GM18873 (cell line): ENCODE measurements around the gene GPR137C.

ENCODE experiments used
- ATAC-seq: cut with Tn5 transposase; IDR thresholded peaks from one replicate; pipeline ENCODE4 v1.9.1; 2021; ENCODE audit warnings: mild to moderate bottlenecking, moderate library complexity, moderate number of reproducible peaks; ENCODE audit not compliant: unreplicated experiment, low FRiP score

The GPR137C gene

DNA sequence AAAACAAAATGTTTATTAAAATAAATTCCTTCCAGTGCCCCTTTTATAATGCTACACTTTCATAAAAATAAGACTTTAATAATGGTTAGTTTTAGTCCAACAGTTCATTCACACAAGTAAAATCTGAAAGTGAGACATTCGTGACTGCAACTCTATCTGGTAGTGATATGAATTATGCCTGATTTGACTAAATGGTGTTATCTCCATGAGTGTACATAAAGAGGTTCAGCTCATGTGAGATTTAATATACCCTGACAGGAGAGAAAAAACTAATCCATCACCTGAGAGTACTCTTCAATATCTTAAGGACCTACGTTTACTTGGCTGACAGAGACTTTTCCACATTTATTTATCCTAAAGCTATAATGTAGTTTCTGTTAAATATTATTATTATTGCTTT lies 108.7 kb downstream of the GPR137C start:
- ATAC-seq, result no peak

DNA sequence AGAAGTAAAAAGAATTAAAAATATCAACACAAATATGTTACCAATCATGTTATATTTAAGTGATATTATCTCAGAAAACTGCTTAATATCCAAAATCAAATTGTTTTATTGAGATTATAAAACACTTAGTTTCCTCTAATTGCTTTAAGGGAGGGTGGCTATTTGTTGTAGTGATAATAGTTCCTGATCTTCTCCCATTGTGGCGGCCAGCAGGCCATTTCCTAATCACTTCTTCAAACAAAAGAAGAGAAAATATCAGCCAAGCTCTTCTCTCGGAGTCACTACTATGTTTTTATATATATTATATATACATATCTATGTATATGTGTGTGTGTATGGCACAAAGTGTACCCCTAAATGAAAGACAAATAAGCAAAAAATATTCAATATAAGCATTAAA lies 111.2 kb downstream of the GPR137C start:
- ATAC-seq, result no peak

- no peak for ATAC-seq
Measured at GRCh38 chr14:52678591-52678990, 126.0 kb downstream of the GPR137C start.

GRCh38 chr14:52683985-52684520 lies 131.4 kb downstream of the GPR137C start:
- no peak for ATAC-seq

DNA sequence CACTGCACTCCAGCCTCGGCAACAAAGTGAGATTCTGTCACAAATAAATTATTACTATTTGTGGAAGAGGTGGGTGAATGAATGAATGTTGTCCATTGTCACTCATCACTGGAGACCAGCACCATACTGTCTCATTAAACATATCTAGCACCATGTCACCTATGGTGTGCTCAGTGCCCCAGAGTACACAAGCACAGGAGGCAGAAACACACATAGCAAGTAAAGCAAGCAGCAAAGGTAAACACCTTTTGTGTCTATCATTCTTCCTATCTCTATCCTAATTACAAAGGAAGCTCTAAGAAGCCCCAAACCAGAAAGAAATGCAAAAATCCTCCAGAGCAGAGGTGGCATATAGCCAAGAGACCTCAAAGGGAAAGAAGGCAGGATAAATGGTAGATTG lies 133.5 kb downstream of the GPR137C start:
- no peak for ATAC-seq
